Measurements from ENCODE around the gene SCN5A. TPM values are rescaled to one million over a fixed set of nuclear protein-coding genes. Genes with fewer than 3 reads are reported as not detected.

Gene SCN5A
- total and polyA plus RNA-seq, 7 donors: under 0.01 to 1.9 (median 0.51) TPM

DNA sequence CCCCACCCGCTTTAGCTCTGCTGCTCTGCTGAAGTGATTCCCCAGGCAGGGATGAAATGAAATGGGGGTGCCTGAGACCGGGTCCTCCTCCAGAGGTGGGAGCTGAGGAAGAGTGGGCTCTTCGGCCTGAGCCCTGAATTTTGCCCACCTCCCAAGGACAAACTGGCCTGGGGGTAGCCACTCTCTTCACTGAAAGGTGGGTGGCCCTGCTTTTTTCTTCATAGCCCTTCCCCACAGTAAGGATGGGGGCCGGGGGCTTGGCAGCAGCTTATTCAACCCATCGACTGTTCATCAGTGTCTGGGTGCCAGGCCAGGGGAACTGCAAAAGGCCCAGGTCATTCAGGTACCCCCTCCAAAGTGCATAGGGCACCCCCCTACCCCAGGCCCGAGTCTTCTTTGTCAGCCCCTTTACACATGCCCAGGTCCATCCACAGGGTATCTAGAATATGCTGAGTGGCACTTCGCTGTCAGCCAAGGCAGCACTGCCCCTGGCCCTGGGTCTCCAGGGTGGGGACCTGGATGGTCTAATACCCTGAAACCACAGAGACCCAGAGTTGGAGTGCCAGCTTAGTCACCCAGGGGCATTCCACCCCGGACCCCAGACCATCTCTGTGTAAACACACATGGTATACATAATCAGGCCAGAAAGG, 7.9 kb downstream of the SCN5A start:
- Histone ChIP-seq H3K27ac (no peak overlapping the region), H3K4me3 (no peak overlapping the region), H3K4me1 (no peaks in the 10 kb centered on the region), H3K36me3 (no peaks in the 10 kb centered on the region), H3K9me3 (no peaks in the 10 kb centered on the region), H3K27me3 (peaks cover 0 to 7% (median 0%) of the 10 kb centered on the region in 3 donors)
- 82 to 89% methylated on average over 8 of the region's 8 CpGs for WGBS, 2 donors
- no peak for TF ChIP-seq POLR2A (IDR thresholded peaks at IDR 0.05)
- TF ChIP-seq POLR2AphosphoS5 (IDR thresholded peaks at IDR 0.05): no peak
- TF ChIP-seq, protein P1, sequence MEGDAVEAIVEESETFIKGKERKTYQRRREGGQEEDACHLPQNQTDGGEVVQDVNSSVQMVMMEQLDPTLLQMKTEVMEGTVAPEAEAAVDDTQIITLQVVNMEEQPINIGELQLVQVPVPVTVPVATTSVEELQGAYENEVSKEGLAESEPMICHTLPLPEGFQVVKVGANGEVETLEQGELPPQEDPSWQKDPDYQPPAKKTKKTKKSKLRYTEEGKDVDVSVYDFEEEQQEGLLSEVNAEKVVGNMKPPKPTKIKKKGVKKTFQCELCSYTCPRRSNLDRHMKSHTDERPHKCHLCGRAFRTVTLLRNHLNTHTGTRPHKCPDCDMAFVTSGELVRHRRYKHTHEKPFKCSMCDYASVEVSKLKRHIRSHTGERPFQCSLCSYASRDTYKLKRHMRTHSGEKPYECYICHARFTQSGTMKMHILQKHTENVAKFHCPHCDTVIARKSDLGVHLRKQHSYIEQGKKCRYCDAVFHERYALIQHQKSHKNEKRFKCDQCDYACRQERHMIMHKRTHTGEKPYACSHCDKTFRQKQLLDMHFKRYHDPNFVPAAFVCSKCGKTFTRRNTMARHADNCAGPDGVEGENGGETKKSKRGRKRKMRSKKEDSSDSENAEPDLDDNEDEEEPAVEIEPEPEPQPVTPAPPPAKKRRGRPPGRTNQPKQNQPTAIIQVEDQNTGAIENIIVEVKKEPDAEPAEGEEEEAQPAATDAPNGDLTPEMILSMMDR (IDR thresholded peaks at IDR 0.05): no peak
- no peak for TF ChIP-seq EP300 (IDR thresholded peaks at IDR 0.05)
- peak; percentile 51 for DNase-seq
- intact Hi-C loops (cut with DNase I): no loop called here

DNA sequence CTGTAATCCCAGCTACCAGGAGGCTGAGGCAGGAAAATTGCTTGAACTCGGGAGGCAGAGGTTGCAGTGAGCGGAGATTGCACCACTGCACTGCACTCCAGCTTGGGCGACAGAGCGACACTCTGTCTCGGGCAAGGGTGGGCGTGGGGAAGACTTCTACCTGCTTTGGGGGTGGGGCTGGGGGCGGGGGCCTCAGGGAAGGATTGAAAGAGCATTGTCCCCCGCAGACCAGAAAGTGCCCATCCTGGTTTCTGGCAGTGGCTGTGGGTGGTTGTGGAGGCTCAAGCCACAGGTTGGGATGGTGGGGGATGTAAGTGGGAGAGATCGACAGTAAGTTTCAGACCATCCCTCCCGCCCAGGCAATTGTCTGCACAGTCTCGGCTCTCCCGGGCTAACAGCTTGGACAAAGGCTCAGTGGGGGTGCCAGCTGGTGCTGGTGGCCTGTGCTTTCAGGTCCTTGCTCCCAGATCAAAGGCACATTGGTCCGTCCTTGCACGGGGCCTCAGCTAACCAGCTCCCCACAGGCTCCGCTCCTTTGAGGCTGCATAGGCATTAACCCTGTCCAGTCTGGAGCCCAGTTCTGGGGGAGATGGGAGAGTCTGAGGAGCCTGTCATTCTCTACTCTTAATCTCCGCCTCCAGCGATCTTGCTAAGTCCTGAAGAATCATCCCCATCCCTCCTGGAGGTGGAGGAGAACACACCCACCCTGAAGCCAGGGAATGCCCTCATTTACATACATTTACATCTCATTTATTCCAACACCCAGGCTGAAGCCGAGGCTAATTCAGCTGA, 8.6 kb downstream of the SCN5A start:
- TF ChIP-seq POLR2AphosphoS5 (IDR thresholded peaks at IDR 0.05) (no peak), EP300 (IDR thresholded peaks at IDR 0.05) (no peak), POLR2A (IDR thresholded peaks at IDR 0.05) (no peak)
- TF ChIP-seq, protein P1 (IDR thresholded peaks at IDR 0.05): no peak
- intact Hi-C loops (cut with DNase I): no loop called here
- Histone ChIP-seq H3K36me3 (no peaks in the 10 kb centered on the region), H3K27me3 (peaks cover 0 to 7% (median 0%) of the 10 kb centered on the region in 3 donors), H3K27ac (no peak overlapping the region), H3K9me3 (no peaks in the 10 kb centered on the region), H3K4me1 (no peaks in the 10 kb centered on the region), H3K4me3 (no peak overlapping the region)
- DNase-seq: peak; percentile 46
- WGBS, 2 donors: 60 to 75% methylated on average over 18 of the region's 18 CpGs

DNA sequence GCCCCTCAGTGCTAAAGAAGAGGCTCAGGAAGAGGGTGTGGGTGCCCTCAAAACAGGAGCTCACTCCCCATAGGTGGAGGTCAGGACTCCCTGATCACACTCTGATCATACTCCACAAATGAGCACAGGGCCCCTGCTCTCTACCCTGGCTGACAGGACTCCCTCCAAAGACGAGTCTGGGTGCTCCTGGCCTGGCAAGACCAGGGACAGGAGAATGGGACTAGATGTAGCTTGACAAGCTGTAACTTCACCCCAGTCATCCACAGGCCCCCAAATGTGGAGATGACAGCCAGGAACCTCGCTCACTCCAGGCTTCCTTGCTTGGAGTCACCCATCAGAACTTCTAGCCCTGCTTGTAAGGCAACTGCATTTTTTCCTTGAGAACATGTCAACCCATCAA, 11.1 kb downstream of the SCN5A start:
- Histone ChIP-seq H3K4me3 (no peak overlapping the region), H3K36me3 (no peaks in the 10 kb centered on the region), H3K9me3 (no peaks in the 10 kb centered on the region), H3K4me1 (no peaks in the 10 kb centered on the region), H3K27ac (no peak overlapping the region), H3K27me3 (peaks cover 0 to 3% (median 0%) of the 10 kb centered on the region in 3 donors)
- intact Hi-C loops (cut with DNase I): no loop called here
- TF ChIP-seq EP300 (IDR thresholded peaks at IDR 0.05) (no peak), POLR2AphosphoS5 (IDR thresholded peaks at IDR 0.05) (no peak), POLR2A (IDR thresholded peaks at IDR 0.05) (no peak)
- TF ChIP-seq, protein P1 (IDR thresholded peaks at IDR 0.05): no peak
- DNase-seq: no peak
- 64 to 76% methylated on average over 2 of the region's 2 CpGs for WGBS, 2 donors

DNA sequence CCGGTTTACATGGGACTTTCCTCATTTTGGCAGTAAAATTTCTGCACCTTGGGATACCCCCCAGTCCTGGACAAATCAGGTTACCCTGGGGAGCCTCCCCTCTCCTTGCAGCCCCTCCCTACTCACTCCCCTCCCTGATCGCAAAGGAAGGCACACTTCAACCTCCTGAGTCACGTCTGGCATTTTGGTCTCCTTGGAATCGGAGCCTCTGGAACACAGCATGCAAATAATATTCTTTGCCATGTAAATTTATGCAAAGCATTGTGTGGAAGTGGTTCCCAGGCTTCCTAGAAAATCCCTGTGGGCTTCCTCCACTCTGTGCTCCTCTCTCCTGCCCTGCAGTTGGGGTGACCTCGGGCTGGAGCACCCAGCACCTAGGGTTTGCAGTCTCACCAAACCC, 11.6 kb downstream of the SCN5A start:
- no peaks in the 10 kb centered on the region for H3K36me3 ChIP-seq
- no peaks in the 10 kb centered on the region for H3K27me3 ChIP-seq
- no peaks in the 10 kb centered on the region for H3K4me1 ChIP-seq
- WGBS, 2 donors: 57 to 70% methylated on average over 5 of the region's 5 CpGs
- intact Hi-C loops (cut with DNase I): no loop called here
- no peak overlapping the region for H3K4me3 ChIP-seq
- no peak for TF ChIP-seq EP300 (IDR thresholded peaks at IDR 0.05)
- no peak for TF ChIP-seq POLR2A (IDR thresholded peaks at IDR 0.05)
- TF ChIP-seq, protein P1 (IDR thresholded peaks at IDR 0.05): no peak
- TF ChIP-seq POLR2AphosphoS5 (IDR thresholded peaks at IDR 0.05): no peak
- H3K27ac ChIP-seq: no peak overlapping the region
- no peaks in the 10 kb centered on the region for H3K9me3 ChIP-seq
- DNase-seq: no peak
